Measurements from ENCODE around the gene MSRB2.

DNA sequence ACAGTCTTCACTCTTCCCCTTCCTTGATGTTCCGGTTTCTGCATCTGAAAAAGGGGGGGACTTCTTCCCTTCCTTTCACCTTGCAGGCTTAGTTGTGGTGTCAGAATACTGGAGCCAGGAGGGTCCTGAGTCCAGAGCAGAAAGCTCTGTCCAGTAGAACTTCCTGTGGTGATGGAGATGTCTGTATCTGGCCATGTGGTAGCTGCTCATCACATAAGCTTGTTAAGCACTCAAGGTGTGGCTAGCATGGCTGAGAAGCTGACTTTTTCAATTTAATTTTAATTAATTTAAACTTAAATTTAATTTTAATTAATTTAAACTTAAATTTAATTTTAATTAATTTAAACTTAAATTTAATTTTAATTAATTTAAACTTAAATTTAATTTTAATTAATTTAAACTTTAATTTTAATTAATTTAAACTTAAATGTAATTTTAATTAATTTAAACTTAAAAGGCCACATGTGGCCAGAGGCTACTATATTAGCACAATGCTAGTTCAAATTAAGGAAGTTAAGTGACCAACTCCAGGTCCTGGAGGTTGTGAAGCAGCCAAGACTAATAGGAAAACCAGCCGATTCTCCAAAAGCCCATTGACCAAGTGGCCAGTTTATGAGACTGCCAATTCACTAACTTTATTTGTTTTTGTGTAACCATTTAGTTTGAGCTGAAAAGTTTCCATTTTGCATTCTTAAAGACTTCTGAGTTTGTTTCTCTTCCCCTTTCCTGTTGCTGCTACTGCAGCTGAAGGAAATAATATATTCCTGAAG lies 16.3 kb downstream of the MSRB2 start:
- TF ChIP-seq, protein P1, sequence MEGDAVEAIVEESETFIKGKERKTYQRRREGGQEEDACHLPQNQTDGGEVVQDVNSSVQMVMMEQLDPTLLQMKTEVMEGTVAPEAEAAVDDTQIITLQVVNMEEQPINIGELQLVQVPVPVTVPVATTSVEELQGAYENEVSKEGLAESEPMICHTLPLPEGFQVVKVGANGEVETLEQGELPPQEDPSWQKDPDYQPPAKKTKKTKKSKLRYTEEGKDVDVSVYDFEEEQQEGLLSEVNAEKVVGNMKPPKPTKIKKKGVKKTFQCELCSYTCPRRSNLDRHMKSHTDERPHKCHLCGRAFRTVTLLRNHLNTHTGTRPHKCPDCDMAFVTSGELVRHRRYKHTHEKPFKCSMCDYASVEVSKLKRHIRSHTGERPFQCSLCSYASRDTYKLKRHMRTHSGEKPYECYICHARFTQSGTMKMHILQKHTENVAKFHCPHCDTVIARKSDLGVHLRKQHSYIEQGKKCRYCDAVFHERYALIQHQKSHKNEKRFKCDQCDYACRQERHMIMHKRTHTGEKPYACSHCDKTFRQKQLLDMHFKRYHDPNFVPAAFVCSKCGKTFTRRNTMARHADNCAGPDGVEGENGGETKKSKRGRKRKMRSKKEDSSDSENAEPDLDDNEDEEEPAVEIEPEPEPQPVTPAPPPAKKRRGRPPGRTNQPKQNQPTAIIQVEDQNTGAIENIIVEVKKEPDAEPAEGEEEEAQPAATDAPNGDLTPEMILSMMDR (IDR thresholded peaks at IDR 0.05), result no peak
- TF ChIP-seq POLR2A (IDR thresholded peaks at IDR 0.05), result no peak

All from esophagus squamous epithelium (tissue), 4 donors.